Stimulated activated CD8-positive, alpha-beta memory T cell treated with anti-CD3 and anti-CD28 coated beads, Interleukin-4, amount 100 ng/mL, for 1 hour (primary cell): ENCODE data around the gene CIBAR2.
A peak's percentile ranks its signal among the peaks of the same experiment; 100 is the strongest.

Experiments
- DNase-seq, 2 donors: peaks; one replicate each; pipeline ENCODE4 v3.0.0-alpha.2; 2020; ENCODE audit warnings: low read depth in 2 of 2, low spot score in 1 of 2

CIBAR2 gene

DNA sequence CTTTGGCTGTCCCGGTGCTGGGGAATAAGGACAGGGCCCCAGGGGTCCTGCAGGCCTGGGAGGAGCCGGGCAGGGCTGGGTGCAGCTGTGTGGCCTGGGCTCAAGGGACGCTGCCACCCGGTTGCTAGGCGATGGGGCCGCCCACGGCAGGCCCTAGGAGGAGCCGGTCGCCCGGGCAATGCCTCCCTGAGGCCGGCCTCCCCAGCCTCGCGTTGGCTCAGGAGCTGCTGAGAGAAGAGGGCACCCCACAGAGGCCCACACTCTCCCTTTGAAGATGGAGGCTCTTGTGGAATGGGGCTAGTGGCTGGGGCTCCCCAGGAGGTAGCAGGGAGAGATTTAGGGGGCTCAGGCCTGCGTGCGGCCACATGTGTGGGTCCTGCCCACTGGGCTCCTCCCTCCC is at the start of gene CIBAR2:
CIBAR2 (minus strand) TSS at position 109 of the 400 bp plus-strand sequence. CDS start 120 bp downstream, outside the sequence.
- no peak for DNase-seq

DNA sequence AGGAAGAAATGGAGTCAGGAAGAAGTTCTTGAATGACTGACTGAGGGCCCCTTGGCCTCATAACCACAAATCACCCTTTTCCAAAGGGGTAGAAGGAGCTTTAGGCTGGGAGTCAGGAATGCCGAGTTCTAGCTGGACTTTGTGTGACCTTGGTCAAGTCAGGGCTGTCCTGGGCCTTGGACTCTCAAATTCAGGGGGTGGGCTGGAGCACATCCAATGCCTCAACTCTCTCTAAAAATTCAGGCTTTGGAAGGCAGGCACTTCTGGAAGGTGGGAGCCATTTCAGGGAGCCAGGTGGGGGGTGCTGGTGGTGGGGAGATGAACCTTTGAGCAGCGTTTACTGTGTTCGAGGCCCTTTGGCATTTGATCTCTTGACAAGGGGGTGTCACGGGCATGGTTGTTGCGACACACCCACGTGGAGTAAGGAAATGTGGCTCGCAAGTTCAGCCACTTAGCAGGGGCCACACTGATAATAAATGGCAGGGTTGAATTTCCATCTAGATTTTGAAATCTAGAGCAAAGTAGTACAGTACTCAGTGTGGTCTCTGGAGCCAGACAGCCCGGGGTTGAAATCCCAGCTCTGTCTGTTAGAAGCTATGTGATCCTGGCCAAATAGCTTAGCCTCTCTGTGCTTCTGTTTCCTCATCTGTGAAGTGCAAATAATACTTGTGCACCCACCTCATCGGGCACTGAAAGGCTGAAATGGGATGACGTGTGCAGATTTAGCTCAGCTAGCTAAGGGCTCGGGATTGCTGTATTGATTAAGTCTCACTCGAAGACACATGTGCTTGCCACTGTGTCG is 47.1 kb upstream of the CIBAR2 start:
- no peak for DNase-seq

DNA sequence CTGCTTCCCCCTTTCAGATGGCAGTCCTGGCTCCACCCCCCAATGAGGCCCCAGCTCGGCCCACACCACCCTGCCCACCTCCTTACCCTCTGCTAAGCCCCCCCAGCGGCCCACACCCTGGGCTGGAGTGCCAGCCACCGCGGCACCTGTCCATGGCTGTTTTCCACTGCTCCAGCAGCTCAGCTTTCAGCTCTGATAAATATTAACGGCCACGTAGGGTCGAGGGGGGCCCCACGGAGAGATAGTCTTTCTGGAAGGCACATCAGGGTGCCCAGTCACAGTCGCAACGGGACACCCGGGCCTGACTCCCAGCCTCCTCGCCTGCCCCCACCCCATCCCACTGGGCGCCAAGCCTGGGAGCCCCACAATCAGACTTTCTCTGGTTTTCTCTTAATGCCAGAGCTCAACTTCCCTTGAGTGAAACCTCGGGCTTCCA is 46.5 kb upstream of the CIBAR2 start:
- no peak for DNase-seq

DNA sequence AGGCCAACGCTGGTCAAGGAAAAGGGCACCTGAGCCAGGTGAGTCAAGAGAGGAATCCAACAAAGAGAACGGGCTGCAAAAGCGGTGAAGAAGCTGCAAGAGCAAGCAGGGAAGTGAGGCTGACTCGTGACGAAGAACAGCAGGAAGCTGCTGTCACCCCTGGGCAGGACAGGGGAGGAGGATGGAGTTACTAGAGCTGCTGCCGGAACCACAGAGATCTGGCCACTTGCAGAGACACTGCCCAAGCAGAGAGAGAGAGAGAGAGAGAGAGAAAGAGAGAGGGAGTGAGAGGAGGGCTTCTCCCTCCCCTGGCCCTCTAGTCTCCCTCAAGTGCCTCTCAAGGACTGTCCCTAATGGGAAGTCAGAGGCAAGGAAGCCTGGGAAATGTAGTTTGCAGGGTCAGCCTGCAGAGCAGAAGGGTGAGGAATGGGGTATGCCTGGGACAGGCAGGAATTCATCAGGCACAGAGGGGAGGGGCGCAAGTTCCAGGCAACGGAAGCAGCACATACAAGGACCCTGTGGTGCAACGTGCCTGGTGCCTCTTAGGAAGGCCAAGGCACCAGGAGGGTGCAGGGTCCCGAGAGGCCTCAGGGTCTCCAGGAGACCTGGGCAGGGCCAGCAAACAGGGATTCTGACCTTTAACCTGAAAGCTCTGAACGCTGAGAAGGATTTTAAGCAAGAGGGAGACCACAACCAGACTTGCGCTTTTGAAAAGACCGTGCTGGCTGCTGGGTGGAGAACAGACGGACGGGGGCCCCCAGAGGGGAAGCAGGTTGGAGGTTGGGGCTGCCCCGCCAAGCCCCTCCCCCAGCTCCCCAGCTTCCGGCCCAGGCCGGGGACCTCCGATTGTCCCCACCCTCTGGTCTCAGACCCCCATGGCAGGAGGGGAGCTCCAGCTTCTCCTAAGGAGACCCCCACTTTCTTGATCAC is 45.8 kb upstream of the CIBAR2 start:
- peak in 1 of 2 donors; percentile 5 for DNase-seq

DNA sequence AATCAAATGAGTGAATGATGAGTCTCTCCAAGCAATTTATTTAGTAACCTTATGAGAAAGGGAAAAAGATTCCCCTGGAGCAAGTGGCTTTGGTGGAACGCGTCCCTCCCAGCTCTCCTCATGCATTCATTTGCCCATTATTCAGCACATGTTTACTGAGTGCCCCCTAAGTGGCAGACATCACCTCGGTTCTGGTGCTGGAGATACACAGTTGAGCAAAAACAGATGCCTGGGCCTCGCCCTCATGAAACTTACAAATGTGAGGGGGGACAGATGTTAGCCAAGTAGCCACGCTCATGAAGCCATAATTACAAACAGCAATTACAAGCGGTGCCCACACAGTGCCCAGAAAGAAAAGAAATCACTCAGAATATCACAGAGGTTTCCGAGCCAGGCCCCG is 45.1 kb upstream of the CIBAR2 start:
- no peak for DNase-seq

DNA sequence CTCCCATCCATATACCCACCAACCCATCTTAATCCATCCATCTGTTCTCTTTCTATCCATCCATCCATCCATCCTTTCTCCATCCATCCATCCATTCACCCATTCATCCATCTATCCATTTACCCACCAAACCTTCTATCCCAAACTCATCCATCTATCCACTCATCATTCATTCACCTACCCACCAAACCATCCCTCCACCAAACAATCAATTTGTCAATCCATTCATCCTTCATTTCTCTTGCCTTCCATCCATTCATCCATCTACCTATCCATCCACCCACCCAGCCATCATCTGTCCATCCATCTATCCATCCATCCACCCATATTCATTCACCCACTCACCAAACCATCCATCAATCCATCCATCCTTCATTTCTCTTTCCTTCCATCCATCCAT is 44.6 kb upstream of the CIBAR2 start:
- DNase-seq = no peak

DNA sequence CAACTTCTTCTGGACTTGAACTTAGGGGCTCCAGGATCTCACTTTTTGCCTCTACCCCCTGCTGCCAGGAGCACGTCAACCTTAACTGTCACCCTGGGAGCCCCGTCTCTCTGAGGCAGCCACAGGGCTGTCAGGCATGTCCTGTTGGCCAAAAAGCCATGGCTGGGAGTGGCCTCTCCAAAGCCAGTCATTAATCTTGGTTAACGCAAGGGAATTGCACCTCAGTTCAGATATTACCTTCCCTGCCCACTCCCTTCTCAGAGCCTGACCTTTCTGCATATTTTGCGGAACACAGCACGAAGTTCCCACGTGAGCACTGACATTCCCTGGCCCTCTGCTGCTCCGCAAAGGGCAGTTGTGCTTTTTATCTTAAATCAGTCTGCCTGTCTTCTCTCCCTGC is 44.2 kb upstream of the CIBAR2 start:
- DNase-seq = no peak

DNA sequence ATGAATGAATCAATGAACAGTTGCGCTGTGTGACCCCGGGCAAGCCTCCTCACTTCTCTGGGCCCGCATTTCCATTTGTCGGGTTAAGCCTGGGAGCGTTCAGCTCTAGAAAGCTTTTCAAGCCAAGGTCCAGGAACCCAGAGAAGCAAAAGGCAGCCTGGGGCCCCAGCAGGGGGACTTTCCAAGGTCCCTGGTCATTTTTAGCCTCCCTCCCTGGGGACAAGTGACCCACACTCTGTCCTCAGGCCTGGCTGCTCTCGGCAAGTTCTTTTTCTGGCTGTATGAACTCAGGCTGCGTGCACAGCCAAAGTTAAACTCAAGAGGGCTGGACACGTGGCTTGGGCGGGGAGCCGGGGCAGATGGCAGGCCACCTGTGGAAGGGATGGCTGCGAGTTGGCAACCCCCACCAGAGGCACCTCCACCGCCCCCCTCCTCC is 41.4 kb upstream of the CIBAR2 start:
- DNase-seq = no peak

DNA sequence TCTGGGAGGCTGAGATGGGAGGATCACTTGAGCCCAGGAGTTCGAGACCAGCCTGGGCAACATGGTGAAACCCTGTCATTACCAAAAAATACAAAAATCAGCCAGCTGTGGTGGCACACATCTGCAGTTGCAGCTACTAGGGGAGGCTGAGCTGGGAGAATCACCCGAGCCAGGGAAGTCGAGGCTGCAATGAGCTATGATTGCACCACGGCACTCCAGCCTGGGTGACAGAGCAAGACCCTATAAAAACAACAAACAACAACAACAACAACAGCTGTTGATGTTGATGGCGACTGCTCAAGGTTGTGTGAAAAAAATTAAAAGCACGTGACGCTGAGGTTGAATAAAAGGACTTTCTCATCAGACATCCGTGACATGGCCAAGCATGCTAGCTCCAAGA is 40.8 kb upstream of the CIBAR2 start:
- DNase-seq = no peak

DNA sequence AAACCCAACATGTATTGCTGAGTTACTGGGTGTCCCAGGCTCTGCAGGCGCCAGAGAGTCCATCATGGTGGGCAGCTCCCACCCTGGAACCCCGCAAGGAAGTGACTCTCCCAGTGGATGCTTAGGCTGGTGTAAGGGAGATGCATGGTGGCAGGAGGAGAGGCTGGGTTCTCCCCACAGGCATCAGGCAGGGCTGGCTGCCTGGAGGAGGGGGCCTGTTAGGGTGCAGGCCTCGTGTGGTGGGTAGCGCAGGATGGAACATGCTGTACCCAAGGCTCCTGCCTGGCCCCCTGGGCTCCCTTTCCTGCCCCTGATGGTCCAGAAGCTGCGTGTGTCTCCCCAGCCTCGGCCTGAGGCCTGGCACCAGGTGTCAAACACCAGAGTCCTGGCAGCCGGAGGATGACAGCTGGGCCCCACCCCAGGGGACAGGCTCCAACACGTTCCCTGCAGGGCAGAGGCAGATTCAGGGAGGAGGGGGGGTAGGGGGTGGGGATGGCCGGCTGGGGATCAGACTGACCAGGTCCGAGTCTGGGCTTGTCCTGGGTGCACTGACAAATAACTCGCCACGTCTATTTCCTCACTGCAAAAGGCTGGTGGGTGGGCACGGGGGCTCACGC is 40.2 kb upstream of the CIBAR2 start:
- no peak for DNase-seq

DNA sequence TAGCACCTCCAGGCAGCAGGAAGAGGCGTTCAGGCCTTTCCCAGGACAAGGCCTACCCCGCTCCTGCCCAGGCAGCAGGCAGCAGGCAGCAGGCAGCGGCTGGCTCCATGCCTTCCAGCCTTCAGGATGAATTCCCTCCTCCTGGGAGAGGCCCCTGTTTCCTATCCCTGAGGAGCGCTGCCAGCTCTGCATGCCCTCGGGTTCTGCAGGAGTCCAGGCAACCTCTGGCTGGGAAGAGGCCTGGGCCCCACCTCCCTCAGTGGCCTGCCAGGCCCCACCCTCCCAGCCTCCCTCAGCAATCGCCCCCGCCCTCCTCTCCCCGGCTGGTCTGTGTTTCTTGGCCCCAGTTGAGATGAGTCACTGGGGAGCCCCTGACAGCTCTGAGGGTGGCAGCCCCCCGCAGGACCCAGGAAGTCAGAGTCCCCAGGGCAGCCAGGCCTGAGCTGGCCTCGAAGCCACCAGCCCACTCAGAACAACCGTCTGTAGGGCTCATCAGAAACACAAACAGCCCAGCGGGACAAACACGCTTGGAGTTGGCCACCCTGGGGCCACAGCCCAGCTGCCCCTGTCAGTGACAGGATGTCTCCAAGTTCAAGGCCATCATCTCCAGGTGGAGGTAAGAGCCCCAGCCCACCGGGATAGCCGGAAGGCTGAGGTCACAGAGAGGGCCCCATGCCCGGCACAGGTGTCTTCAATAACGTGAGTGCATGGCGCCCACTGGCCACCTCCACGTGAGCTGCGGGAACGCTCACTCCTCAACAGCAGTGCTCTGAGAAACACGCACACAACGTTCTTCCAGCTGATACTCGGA is 39.5 kb upstream of the CIBAR2 start:
- DNase-seq = no peak

DNA sequence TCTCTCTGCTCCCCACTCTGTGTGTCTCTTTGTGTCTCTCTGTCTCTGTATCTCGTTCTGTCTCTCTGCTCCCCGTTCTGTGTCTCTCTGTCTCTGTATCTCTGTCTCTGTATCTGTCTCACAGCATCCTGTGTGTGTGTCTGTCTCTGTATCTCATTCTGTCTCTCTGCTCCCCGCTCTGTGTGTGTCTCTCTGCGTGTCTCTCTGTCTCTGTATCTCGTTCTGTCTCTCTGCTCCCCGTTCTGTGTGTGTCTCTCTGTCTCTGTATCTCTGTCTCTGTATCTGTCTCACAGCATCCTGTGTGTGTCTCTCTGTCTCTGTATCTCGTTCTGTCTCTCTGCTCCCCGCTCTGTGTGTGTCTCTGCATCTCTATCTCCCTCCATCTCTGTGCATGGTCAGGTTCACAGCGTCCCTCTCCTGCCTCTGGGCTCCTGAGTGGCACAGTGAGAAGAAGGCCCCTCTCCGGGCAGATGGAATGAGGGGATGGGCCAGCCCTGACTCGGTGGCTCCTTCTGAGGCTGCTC is 38.9 kb upstream of the CIBAR2 start:
- DNase-seq = no peak

DNA sequence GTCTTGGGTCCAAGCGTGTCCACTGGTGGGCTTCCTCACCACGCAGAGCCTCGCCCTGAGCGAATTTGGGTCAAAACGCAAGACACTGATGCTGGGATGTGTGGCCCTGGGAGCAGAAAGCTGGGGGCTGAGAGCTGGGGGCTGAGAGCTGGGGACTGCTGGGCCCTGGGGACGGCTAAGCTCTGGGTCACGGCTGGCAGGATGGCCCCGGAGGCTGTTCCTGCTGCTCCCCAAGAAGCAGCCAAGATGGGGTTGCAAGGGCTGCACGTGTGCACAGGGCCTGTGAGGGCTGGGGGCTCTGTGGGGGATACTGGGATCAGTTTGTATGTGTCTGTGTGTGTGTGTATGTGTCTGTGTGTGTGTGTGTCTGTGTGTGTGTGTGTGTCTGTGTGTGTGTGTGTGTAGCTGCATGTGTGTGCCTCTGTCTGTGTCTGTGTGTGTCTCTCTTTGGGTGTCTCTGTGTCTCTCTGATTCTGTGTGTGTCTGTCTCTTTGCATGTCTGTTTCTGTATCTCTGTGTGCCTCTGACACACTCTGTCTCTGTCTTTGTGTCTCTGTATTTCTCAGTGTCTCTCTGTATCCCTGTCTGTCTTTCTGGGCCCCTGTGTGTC is 38.2 kb upstream of the CIBAR2 start:
- no peak for DNase-seq

DNA sequence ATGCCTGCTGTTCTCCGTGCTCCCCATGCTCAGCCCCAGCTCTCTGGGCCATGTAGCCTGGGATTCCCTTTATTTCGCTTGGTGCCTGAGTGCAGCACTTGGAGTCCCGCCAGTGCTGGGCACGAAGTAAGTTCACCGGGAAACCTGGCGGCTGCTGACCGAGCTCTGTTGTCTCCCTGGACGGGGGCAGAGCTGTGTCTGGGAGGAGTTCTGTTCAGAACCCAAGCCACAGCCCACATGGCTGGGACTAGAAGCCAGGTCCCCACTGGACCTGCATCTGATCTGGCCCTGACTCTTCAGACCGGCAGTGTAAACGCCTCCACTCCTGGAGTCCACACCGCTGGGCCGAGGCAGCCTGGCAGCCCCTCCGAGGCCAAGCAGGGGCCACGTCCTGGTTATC is 37.5 kb upstream of the CIBAR2 start:
- no peak for DNase-seq

DNA sequence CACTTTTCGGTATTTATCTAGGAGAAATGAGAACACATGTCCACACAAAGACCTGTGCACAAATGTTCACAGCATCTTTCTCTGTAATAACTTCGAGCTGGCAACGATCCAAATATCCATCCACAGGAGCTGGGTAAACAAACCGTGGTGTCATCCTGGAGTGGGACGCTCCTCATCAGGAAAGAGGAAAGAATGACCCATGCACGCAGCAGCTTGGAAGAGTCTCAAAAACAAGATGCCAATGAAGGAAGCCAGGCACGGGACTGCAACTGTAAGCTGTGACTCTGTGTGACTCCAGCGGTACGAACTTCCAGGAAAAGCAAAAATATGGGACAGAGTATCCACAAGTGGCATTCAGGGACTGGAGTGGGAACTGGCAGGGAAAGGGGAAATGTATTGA is 36.7 kb upstream of the CIBAR2 start:
- DNase-seq = no peak

DNA sequence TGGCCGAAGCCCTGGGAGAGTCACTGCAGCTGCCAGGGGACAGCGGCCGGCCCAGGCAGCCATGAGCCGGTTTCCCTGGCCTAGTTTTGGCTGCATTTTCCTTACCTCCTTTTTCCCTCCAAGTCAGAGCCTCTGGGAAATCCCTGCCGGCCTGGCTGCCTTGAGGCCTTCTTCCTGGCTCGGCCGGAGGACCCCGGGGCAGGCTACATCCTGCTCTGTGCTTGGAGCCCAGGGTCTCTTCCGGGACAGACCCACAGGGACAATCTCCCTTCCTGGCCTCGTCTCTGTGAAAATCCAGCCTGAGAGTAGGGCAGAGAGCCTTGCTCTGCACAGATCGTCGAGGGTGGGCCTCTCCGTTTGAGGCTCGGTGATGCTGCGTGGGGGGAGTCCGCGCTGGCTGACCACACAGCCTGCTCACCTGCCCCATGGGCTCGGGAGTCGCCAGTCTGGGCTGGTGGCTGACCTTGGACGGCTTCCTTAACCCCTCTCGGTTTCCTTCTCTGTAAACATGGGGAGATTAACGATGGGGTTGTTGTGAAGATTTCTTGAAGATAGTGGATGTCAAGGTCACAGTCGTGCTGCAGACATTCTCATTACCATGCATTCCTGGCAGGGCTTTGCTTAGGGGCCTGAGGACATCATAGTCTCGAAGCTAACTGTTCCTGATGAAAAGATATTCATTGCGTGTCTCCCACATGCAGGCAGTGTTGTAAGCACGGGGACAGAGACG is 34.8 kb upstream of the CIBAR2 start:
- no peak for DNase-seq

DNA sequence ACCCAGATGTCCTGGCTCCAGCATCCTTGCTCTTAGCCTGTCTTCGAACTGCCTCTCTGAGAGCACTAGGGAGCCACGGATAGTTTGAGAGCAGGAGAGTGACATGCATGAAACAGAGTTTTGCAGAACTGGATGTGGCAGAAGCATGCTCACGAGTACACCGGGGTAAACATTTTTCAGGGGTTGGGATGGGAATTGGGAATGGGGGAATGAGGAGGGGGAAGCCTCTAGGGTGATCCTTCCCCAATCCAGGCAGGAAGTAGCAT is 34.2 kb upstream of the CIBAR2 start:
- no peak for DNase-seq

DNA sequence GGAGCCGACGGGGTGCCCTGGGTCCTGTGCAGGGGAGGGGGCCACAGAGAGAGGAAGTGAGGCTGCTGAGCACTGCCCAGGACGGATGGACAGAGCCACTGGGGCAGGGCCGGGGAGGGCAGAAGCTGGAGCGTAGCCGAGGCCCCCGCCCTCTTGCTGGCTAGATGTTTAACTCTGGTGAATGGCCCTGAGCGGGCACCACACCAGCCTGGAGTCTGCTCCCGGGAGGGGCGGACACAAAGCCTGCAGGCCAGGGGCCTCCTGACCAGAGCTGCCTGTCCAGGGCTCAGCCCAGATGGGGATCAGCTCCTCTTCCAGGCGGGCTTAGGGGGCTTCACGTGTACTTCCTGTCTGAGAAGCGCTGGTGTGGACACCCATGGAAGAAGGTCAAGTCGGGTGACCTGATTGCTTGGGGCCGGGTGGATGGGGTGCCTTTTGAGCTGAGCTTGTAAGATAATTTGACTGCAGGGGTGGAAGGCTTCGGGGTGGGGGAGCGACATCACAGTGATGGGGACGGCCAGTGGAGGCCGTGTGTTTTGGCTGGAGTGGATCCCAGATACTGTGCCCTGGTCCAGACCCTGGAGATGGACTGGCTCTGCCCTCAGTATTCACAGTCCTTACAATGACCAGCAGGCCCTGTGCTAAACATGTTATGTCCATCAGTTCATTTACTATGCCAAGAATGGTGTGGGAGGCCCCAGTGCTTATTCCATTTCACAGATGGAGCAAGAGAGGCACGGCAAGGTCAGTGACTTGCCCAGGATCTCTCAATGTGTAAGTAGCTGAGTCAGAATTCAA is 33.7 kb upstream of the CIBAR2 start:
- no peak for DNase-seq

DNA sequence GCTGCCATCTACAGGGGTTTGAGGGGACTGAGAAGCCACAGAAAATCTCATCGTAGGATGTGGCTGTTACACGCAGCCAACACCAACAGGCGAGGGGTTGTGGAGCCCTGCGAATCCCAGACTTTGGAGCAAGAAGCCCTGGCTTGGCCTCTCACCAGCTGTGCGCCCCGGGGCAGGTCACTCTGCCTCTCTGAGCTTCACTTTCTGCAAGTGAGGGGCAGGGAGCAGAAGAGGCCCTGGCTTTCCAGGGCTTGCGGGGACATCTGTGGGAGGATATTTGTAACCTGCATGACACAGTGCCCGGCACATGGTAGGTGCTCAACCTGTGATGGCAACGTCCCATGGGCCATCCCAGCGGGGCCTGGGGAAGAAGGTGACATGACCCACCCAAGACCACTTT is 32.9 kb upstream of the CIBAR2 start:
- DNase-seq = no peak
